ENCODE data around the gene MYCBPAP.

Gene MYCBPAP, protein sequence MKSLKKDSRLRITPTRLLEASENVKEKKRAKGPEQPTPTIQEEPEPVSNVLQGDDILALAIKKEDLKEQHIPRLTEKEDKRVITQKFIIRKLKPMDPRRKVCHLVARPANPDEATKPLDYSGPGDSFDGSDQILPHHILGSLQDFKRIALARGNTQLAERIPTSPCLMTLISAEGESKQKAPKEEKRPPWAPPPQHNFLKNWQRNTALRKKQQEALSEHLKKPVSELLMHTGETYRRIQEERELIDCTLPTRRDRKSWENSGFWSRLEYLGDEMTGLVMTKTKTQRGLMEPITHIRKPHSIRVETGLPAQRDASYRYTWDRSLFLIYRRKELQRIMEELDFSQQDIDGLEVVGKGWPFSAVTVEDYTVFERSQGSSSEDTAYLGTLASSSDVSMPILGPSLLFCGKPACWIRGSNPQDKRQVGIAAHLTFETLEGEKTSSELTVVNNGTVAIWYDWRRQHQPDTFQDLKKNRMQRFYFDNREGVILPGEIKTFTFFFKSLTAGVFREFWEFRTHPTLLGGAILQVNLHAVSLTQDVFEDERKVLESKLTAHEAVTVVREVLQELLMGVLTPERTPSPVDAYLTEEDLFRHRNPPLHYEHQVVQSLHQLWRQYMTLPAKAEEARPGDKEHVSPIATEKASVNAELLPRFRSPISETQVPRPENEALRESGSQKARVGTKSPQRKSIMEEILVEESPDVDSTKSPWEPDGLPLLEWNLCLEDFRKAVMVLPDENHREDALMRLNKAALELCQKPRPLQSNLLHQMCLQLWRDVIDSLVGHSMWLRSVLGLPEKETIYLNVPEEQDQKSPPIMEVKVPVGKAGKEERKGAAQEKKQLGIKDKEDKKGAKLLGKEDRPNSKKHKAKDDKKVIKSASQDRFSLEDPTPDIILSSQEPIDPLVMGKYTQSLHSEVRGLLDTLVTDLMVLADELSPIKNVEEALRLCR

DNA sequence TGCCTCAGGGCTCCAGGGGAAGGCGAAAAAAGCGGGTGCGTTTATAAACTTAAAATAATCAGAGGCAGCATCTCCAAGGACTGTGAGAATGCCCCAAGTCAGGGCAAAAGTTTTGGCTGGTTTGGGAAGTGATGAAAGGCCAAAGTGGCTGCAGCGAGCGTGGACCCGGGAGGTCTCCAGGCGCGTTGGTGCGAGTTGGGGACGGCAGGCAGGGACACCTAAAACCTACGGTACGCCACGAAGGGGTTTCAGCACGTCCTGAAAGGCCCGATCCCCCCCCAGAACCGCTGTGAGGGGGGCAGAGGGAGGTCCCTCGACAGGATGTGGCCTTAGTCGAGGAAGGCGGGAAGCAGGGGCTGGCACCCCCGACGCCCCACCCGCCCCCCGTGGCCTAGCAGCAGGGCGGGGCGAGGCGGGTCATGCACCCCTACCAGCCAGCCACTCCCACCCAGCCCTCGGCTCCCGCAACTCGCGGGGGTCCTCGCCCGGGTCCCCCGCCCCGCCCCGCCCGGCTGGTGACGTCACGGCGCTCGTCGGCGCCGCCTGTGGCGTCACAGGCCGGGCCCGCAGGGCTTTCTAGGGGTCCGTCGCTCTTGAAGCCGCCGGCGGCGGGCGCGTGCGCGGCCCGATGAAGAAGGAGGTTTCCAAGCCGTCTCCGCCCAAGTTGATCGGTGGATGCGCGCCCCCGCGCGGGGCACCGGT is at the start of gene MYCBPAP:
TSS of gene MYCBPAP (plus strand) at position 569 of the 702 bp plus-strand sequence. CDS start 236 bp downstream, outside the sequence.
- peak; percentile 59 to 64 for DNase-seq (ENCODE audit: low read depth in 1 of 2, low spot score in 1 of 2)

DNA sequence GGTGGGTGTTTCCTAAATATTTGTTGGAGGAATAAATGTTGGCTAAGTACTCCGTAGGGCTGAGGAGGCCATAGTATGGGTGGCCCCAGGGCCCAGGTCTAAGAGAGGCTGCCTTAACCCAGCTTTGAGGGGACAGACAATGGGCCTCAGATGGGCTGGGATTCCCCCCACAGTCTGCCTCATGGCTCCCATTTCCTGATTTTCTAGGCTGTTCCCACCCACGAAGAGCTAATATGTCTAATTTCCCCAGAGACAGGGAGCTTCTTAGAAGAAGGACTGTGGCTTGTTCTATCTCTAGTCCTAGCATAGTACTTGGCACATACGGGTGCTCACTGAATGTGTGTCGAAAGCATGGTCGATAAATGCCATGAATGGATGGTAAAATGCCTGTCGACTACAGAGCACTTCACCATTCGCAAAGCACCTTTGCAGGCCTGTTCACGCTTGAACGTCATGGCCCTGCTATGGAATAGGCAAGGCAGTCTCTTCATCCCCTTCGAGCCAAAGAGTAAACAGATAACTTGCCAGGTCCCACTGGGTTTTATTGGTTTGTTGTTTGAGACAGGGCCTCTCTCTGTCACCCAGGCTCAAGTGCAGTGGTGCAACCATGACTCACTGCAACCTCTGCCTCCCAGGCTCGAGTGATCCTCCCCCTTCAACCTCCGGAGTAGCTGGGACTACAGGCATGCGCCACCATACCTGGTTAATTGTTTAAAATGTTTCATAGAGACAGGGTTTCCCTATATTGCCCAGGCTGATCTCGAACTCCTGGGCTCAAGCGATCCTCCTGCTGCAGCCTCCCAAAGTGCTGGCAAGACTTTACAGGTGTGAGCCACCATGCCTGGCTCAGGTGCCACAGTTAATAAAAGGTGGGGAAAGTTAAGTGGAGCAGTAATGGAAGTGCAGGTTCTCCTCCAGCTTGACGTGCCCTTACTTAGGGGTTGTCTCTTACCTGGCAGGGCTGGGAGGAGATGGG is 49.2 kb upstream of the MYCBPAP start:
- no peak for DNase-seq (ENCODE audit: low read depth in 1 of 2, low spot score in 1 of 2)

DNA sequence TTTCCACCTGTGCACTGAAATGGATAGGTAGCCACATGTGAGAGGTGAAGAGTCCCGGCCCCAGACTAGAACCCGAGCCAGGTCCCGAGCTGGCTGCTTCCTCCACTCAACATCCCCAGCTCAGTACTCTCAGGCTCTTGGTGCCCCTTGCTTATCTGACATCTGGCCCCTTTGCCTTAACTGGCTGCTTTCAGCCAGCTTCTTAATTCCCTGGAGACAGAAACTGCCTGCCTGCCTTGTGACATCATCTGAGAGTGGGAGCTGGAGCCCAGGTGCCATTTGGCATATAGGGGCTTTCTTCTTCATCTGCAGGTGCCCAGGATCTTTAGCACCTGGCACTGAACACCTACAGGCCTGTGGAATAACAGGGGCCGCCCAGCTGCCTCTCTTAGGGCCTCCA is 48.5 kb upstream of the MYCBPAP start:
- no peak for DNase-seq (ENCODE audit: low read depth in 1 of 2, low spot score in 1 of 2)

DNA sequence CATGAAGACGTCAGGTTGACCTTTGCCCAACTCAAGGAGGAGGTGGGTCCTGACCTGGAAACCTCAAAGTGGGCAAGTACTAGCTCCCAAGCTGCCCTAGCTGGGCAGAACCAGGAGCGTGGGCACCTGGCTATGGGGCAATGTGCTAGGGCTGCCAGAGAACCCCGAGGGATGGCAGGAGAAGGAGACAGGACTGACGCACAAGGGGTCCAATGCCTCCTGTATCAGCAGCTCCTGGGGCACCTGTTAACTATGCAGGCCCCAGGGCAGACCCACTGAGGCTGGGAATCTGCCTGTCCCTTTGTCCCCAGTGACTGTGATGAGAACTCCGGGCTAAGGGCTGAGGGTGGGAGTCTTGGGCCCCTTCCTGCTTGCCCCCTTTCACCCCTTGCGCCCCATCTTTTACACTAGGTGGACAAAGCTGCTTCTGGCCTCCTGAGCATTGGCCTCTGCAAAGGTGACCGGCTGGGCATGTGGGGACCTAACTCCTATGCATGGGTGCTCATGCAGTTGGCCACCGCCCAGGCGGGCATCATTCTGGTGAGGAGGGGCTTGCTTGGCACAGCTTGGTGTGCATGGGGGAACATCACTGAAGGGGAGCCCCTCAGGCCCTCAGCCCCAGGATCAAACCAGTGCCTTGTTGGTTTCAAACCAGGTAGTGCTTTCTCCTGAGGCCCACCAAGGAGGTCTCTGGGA is 47.3 kb upstream of the MYCBPAP start:
- no peak for DNase-seq (ENCODE audit: low read depth in 1 of 2, low spot score in 1 of 2)

DNA sequence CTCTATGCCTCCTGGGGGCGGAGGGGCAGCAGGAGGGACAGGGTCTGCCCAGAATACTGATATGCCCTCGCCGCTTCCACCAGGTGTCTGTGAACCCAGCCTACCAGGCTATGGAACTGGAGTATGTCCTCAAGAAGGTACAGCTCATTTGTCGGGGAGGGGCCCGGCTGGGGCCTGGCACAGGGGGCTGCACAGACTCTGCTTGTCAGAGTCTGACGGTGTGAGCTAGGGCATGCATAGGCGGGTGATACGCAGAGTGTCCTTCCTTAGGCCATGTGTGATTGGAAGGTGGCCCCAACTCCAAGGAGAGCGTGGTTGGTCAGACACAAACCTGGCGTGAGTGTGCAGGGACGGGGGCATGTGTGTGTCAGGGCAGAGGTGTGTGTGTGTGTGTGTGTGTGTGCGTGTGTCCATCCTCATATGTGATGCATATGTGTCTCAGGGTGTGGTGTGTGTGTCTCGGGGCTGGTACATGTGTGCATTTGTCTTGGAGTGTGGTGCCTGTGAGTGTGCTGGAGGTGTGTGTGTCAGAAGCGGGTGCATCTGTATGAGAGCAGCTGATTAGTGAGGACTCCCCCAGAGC is 46.6 kb upstream of the MYCBPAP start:
- no peak for DNase-seq (ENCODE audit: low read depth in 1 of 2, low spot score in 1 of 2)

DNA sequence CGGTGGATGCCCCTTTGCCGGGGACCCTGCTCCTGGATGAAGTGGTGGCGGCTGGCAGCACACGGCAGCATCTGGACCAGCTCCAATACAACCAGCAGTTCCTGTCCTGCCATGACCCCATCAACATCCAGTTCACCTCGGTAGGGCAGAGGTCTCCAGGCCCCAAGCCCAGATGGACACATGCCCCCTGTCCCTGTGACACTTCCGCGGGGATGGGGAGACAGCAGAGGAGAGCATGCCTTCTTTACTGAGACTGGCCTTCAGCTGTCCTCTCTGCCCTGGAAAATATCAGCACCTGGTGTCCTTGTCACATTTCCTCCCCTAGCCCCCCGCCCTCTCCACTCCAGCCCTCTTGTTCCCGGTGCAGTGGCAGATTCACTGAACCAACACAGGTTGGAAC is 45.8 kb upstream of the MYCBPAP start:
- DNase-seq (ENCODE audit: low read depth in 1 of 2, low spot score in 1 of 2) = no peak

DNA sequence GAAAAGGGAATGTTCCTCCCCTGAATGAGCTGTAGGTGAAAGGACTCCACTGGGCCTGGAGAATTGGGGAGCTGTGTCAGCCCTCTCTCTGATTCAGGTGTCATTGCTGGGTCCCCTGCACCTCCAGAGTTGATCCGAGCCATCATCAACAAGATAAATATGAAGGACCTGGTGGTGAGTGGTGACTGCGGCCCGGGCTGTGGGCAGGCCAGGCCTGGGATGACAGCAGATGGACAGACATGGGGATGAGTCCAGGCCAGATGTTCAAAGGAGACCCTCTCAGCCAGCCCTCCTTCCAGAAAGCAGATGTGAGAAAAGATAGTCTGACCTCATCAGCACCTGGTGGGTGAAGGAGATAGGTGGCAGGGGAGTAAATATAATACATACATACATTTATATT is 44.1 kb upstream of the MYCBPAP start:
- DNase-seq (ENCODE audit: low read depth in 1 of 2, low spot score in 1 of 2) = no peak

DNA sequence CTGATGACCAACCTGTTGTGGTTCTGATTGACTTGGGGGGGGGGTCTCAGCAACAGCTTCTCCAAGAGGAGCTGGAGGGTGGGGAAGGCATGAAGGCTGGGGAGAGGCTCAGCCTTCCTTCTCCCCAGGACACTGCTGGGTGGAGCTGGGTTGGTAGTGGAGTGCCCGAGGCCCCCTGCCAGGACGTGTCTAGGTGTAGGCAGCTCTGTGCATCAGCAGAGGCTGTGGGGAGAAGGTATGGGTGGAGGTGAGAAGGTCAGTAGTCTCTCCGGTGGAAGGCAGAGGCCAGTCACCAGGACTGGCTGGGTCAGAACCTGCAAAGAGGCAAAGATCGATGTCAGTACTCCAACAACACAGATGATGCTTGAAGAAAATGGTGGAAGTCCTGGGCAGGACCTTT is 43.5 kb upstream of the MYCBPAP start:
- DNase-seq (ENCODE audit: low read depth in 1 of 2, low spot score in 1 of 2) = no peak

DNA sequence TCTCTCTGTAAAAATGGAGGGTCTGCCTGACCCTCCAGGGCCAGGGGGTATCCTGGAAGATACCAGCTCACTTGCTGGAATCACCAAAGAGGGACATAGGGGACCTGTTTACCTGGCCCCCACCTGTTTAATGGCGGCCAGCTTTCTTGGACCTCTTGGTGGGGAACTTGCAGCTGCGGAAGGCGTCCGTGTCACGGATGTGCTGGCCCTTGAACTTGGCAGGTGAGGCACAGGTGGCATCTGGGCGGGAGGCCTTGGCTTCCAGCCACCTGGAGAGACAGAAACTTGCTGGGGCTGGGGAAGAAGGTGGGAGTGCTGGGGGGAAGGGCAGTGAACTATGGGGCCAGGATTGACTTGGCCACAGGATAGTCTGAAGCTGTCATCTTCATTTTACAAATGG is 43.1 kb upstream of the MYCBPAP start:
- no peak for DNase-seq (ENCODE audit: low read depth in 1 of 2, low spot score in 1 of 2)

DNA sequence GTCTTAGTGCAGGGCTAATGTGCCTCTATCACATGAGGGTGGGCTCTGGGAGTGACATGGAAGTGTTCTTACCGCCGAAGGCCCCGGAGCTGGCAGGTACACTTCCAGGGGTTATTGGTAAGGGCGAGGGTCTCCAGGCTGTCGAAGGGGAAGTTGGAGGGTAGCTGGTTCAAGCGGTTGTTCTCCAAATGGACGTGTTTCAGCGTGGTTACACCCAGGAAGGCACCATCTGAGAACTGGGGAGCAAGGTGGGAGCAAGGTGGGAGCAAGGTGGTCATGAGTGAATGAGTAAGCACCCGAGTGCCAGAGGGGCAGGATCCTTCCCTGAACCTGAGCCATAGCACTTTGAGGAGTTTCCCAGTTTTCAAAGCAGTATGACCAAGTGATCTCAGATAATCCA is 42.6 kb upstream of the MYCBPAP start:
- DNase-seq (ENCODE audit: low read depth in 1 of 2, low spot score in 1 of 2) = no peak

DNA sequence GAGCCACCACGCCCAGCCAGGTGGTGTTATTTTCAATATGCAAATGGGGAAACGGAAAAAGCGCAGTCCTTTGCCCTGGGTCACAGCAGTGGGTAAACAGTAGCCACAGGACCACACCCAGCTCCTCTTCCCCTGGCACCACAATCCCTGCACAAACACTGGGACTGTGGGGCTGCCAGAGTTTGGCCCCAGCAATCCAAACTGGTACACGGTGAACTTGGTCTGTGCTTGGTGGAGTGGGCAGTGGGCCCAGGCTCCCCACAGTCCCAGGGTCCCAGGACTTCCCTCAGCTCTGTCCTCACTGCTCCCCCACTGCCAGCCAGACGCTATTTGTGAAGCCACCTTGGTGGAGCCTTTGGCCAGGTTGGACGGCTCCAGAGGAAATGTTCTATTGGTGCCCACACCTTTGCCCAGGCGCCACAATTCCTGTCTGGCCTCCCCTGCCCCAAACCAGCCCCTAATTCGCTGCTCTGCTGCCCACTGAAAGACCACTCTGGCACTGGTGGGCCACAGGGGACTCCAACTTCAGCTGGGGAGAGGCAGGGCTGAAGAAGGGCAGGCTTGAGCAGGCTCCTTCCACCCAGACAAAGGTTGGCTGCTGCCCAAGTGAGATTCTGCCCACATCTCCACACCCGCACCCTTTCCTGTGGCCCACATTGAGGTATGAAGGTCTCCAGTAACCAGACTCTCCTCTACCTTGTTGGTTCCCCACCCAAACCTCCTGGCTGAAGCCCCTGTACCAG is 41.7 kb upstream of the MYCBPAP start:
- DNase-seq (ENCODE audit: low read depth in 1 of 2, low spot score in 1 of 2) = no peak

DNA sequence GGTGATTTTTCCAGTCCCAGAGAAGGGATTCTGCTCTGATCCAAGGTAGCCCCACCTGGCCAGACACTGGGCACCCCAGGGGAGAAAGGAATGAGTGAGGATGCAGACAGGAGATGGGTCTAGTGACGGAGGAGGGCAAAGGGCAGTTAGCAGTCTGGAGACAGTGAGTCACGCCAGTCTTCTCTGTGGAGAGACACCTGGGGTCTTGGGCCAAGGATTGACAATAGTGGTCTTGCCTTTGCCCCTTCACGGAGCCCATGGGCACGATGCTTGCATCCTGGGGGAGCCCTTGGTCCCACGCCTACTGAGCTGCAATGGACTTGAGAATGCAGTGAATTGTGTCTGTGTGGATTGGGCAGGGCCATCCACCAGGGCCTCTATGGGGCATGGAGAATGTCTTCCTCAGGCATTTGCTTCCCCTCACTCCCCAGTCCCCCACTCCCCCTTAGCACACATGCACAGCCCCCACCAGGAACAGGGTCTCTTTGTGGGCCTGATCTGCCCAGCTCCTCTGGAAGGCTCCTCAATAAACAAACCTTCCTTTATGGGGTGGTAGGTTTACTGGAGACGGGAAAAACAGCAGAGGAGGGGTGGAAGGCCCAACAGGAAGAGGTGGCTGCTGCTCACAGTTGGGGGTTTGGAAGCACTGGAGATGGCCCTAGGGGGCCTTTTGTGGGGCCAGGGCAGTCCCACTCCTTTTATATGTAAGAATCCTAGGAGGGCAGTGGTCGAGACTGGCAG is 41.0 kb upstream of the MYCBPAP start:
- no peak for DNase-seq (ENCODE audit: low read depth in 1 of 2, low spot score in 1 of 2)

DNA sequence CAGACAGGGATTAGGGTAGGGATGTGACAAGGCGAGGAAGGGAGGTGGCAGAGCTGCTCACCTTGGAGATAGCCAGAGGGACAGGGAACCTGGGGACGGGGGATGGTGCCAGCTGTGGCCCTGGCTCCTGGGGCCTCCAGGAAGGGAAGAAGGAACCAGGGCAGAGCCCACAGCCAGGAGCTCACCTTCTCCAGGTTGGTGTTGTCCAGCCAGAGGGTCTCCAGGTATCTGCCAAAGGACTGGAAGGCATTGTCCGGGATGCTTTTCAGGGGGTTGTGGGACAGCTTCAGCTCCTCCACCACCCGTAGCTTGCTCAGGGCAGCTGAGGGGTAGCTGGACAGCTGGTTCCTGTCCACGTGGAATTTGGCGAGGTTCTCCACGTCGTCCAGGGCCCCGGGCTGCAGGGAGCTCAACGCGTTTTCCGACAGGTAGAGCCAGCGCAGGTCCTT is 40.4 kb upstream of the MYCBPAP start:
- no peak for DNase-seq (ENCODE audit: low read depth in 1 of 2, low spot score in 1 of 2)

DNA sequence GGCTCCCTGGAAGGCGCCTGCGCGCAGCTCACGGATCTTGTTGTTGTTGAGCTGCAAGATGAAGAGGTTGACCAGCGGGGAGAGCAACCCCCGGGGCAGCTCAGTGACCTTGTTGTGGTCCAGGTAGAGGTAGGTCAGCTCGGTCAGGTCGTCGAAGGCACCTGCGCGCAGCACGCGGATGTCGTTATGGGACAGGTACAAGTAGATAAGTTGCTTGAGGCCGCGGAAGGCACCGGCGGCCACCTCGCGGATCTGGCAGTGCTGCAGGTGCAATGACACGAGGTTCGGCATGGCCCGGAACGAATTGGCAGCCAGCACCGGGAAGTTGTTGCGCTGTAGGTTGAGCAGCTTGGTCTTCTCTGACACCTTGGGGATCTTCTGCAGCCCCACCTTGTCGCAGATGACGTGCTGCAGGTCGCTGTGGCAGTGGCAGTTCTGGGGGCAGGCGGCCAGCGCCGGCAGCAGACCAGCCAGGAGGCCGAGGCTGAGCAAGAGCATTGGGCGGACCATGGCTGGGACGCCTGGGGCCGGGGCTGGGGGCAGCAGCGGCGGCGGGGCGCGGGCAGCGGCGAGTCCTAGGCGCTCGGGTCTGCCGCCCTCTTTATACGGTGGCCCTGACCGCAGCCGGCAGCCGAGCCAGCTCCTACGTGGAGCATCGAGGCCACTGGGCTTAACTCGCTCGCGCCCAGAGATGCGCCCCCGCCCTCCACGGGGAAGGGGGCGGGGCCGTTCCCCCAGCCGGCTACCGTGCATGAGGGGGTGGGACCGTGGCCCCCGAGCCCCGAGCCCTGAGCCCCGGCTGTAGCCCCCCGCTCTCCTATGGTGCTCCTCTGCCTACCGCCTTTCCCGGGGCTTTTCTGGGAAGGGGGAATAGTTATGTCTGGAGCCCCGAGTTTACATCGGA is 39.7 kb upstream of the MYCBPAP start, which contains the start of gene CHAD:
TSS of gene CHAD (minus strand) at position 577 of the 904 bp plus-strand sequence. CDS start at position 510, 67 bp downstream.
- no peak for DNase-seq (ENCODE audit: low read depth in 1 of 2, low spot score in 1 of 2)

DNA sequence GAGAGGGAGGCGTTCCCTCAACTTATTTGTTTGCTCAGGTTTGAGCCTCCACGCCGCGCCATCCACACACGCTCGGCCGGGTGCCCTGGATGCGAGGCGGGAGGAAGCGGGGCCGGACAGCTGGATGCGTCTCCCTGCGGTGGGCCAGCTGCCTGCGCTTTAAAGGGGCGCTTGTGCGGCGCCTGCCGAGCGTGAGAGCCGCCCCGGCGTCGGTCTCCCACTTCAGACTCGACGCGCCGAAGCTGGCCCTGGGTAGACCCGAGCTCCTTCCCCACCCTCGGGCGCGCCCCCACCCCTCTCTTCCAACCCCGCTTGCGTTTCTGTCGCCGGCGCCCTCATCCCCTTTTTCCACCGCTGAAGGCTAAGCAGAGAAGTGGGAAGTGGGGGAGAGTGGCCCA is 39.0 kb upstream of the MYCBPAP start:
- no peak for DNase-seq (ENCODE audit: low read depth in 1 of 2, low spot score in 1 of 2)

DNA sequence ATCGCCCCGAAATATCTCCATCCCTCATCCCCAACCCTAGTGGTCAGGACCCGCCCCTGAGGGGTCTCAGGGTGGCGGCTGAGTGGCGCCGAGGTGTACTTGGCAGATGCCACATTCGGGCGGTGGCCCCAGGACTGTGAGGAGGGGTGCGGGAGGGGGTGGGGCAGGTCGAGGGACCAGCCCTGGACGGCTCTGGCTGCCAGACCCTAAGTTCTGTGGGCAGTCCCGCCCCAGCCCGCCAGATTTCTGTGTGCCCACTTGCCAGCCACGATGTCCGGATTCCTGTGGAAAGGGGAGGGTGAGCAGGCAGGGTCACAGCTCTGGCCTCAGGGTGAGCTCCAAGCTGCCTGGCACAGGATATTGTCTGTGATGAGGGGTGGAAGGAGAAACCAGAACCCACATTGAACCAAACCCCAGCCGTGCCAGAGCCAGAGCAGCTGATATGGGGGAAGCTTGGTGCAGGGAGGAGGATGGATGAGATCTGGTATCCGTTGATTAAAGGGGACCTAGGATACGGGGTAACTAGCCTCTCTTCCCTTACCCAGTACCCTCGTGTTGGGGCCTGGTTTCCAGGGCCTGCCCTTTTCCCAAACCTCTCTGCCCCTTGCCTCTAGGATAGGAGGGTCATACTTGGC is 38.5 kb upstream of the MYCBPAP start:
- no peak for DNase-seq (ENCODE audit: low read depth in 1 of 2, low spot score in 1 of 2)
